Activated CD4-positive, alpha-beta T cell treated with anti-CD3 and anti-CD28 coated beads, Interleukin-2, amount 50 U/mL, for 4 hours (primary cell): ENCODE results near the gene ANKRD1.

ENCODE experiments used
- DNase-seq, 2 experiments: peaks; one replicate each; pipeline ENCODE4 v3.0.0-alpha.2; 2020

ANKRD1 gene

GRCh38 chr10:90935581-90936275 lies 14.8 kb upstream of the ANKRD1 start:
- DNase-seq, result no peak

GRCh38 chr10:90930971-90931871 lies 10.3 kb upstream of the ANKRD1 start:
- DNase-seq, result no peak

- no peak for DNase-seq
Measured at GRCh38 chr10:90930070-90930837, 9.4 kb upstream of the ANKRD1 start.

- no peak for DNase-seq
Measured at GRCh38 chr10:90929179-90929578, 8.3 kb upstream of the ANKRD1 start.

- DNase-seq, result no peak
Measured at GRCh38 chr10:90927293-90927692, 6.4 kb upstream of the ANKRD1 start.

GRCh38 chr10:90925079-90926029 lies 4.5 kb upstream of the ANKRD1 start:
- no peak for DNase-seq

- no peak for DNase-seq
Measured at GRCh38 chr10:90924552-90924951, 3.7 kb upstream of the ANKRD1 start.

- no peak for DNase-seq
Measured at GRCh38 chr10:90923111-90923731, 2.3 kb upstream of the ANKRD1 start.

- no peak for DNase-seq
Measured at GRCh38 chr10:90921906-90922305, 1.0 kb upstream of the ANKRD1 start.

GRCh38 chr10:90919683-90920574 lies 958 bp downstream of the ANKRD1 start:
- DNase-seq, result no peak

- DNase-seq, result no peak
Measured at GRCh38 chr10:90917968-90918318, 2.9 kb downstream of the ANKRD1 start.

- no peak for DNase-seq
Measured at GRCh38 chr10:90917238-90917967, 3.5 kb downstream of the ANKRD1 start.

- DNase-seq, result no peak
Measured at GRCh38 chr10:90916392-90917237, 4.3 kb downstream of the ANKRD1 start.

GRCh38 chr10:90915766-90916075 lies 5.2 kb downstream of the ANKRD1 start:
- DNase-seq, result no peak

- DNase-seq, result no peak
Measured at GRCh38 chr10:90914992-90915765, 5.7 kb downstream of the ANKRD1 start.

- DNase-seq, result no peak
Measured at GRCh38 chr10:90913774-90914420, 7.0 kb downstream of the ANKRD1 start.

GRCh38 chr10:90912854-90913479 lies 7.9 kb downstream of the ANKRD1 start:
- no peak for DNase-seq
